ENCODE results near the gene EFTUD2.

DNA sequence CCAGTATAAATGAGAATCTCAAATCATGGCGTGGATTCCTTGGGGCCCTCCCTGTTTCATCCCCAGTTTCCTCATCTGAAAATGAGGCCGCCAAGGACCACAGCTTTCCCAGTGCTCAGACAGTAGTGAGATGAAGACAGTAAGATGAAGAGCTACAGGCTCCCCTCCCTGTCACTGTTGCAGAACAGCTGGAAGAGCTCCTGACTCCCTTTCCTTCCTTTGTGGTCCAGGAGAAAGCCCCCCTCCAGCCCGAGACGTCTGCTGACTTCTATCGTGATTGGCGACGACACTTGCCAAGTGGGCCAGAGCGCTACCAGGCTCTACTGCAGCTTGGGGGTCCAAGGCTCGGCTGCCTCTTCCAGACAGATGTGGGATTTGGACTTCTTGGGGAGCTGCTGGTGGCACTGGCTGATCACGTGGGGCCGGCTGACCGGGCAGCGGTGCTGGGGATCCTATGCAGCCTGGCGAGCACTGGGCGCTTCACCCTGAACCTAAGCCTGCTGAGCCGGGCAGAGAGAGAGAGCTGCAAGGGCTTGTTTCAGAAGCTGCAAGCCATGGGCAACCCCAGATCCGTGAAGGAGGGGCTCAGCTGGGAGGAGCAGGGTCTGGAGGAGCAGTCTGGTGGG is 3.0 kb upstream of the EFTUD2 start:
- TF ChIP-seq, protein P1, sequence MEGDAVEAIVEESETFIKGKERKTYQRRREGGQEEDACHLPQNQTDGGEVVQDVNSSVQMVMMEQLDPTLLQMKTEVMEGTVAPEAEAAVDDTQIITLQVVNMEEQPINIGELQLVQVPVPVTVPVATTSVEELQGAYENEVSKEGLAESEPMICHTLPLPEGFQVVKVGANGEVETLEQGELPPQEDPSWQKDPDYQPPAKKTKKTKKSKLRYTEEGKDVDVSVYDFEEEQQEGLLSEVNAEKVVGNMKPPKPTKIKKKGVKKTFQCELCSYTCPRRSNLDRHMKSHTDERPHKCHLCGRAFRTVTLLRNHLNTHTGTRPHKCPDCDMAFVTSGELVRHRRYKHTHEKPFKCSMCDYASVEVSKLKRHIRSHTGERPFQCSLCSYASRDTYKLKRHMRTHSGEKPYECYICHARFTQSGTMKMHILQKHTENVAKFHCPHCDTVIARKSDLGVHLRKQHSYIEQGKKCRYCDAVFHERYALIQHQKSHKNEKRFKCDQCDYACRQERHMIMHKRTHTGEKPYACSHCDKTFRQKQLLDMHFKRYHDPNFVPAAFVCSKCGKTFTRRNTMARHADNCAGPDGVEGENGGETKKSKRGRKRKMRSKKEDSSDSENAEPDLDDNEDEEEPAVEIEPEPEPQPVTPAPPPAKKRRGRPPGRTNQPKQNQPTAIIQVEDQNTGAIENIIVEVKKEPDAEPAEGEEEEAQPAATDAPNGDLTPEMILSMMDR (IDR thresholded peaks at IDR 0.05): no peak
- no peak for TF ChIP-seq POLR2A (IDR thresholded peaks at IDR 0.05)
